ENCODE measurements around the gene PDCD2L.

- TF ChIP-seq CTCF (IDR thresholded peaks at IDR 0.05) (no peak), POLR2A (IDR thresholded peaks at IDR 0.05) (no peak), POLR2AphosphoS5 (IDR thresholded peaks at IDR 0.05) (no peak)
Observed at GRCh38 chr19:34432797-34433196, 28.6 kb downstream of the PDCD2L start.
